ENCODE measurements around the gene SNX10.
A peak's percentile ranks its signal among the peaks of the same experiment; 100 is the strongest.

SNX10 gene

GRCh38 chr7:26334166-26334859 lies 42.7 kb downstream of the SNX10 start:
- DNase-seq (ENCODE audit: low read depth in 1 of 2, low spot score in 1 of 2): no peak

GRCh38 chr7:26337232-26337865 lies 45.7 kb downstream of the SNX10 start:
- no peak for DNase-seq (ENCODE audit: low read depth in 1 of 2, low spot score in 1 of 2)

- DNase-seq (ENCODE audit: low read depth in 1 of 2, low spot score in 1 of 2): no peak
Measured at GRCh38 chr7:26340476-26341018, 48.9 kb downstream of the SNX10 start.

- DNase-seq (ENCODE audit: low read depth in 1 of 2, low spot score in 1 of 2): no peak
Measured at GRCh38 chr7:26343320-26343832, 51.7 kb downstream of the SNX10 start.

- DNase-seq (ENCODE audit: low read depth in 1 of 2, low spot score in 1 of 2): no peak
Measured at GRCh38 chr7:26343837-26344236, 52.2 kb downstream of the SNX10 start.

GRCh38 chr7:26345202-26345601 lies 53.5 kb downstream of the SNX10 start:
- no peak for DNase-seq (ENCODE audit: low read depth in 1 of 2, low spot score in 1 of 2)

GRCh38 chr7:26345837-26346236 lies 54.2 kb downstream of the SNX10 start:
- no peak for DNase-seq (ENCODE audit: low read depth in 1 of 2, low spot score in 1 of 2)

GRCh38 chr7:26346611-26347203 lies 55.0 kb downstream of the SNX10 start:
- DNase-seq (ENCODE audit: low read depth in 1 of 2, low spot score in 1 of 2): no peak

- DNase-seq (ENCODE audit: low read depth in 1 of 2, low spot score in 1 of 2): no peak
Measured at GRCh38 chr7:26348234-26348851, 56.7 kb downstream of the SNX10 start.

- no peak for DNase-seq (ENCODE audit: low read depth in 1 of 2, low spot score in 1 of 2)
Measured at GRCh38 chr7:26349005-26349915, 57.6 kb downstream of the SNX10 start.

GRCh38 chr7:26351171-26351570 lies 59.5 kb downstream of the SNX10 start:
- no peak for DNase-seq (ENCODE audit: low read depth in 1 of 2, low spot score in 1 of 2)

- DNase-seq (ENCODE audit: low read depth in 1 of 2, low spot score in 1 of 2): no peak
Measured at GRCh38 chr7:26356229-26356628, 64.6 kb downstream of the SNX10 start.

GRCh38 chr7:26356929-26357798 lies 65.5 kb downstream of the SNX10 start:
- DNase-seq (ENCODE audit: low read depth in 1 of 2, low spot score in 1 of 2): no peak

GRCh38 chr7:26357799-26358151 lies 66.1 kb downstream of the SNX10 start:
- no peak for DNase-seq (ENCODE audit: low read depth in 1 of 2, low spot score in 1 of 2)

- DNase-seq (ENCODE audit: low read depth in 1 of 2, low spot score in 1 of 2): no peak
Measured at GRCh38 chr7:26360650-26361049, 69.0 kb downstream of the SNX10 start.

- DNase-seq (ENCODE audit: low read depth in 1 of 2, low spot score in 1 of 2): no peak
Measured at GRCh38 chr7:26361637-26362036, 70.0 kb downstream of the SNX10 start.

GRCh38 chr7:26363465-26363864 lies 71.8 kb downstream of the SNX10 start:
- DNase-seq (ENCODE audit: low read depth in 1 of 2, low spot score in 1 of 2): no peak

- DNase-seq (ENCODE audit: low read depth in 1 of 2, low spot score in 1 of 2): peak in 1 of 2 donors; percentile 9
Measured at GRCh38 chr7:26365077-26365900, 73.6 kb downstream of the SNX10 start.

- DNase-seq (ENCODE audit: low read depth in 1 of 2, low spot score in 1 of 2): no peak
Measured at GRCh38 chr7:26365901-26366275, 74.2 kb downstream of the SNX10 start.

All from activated T-helper 1 cell treated with anti-CD3 and anti-CD28 coated beads, Interleukin-2, amount 50 U/mL, for 16 hours (primary cell).